Upper lobe of left lung (tissue), 4 donors: ENCODE data around the gene CYS1.

Experiments
- CTCF ChIP-seq, 6 experiments: fragments of 450-650 bp in 4 of 6; fragments of 200-600 bp in 2 of 6; sonication (generic) in 2 of 6; IDR thresholded peaks; one replicate each; pipeline ENCODE4 v1.5.1; 2016 to 2019; ENCODE audit warnings: antibody characterized with exemption in 6 of 6
- POLR2A ChIP-seq, 4 donors: fragments of 450-650 bp; IDR thresholded peaks; one replicate each; pipeline ENCODE4 v1.5.1; 2016 to 2017; ENCODE audit warnings: antibody characterized with exemption in 4 of 4, mild to moderate bottlenecking in 2 of 4
- POLR2AphosphoS5 ChIP-seq, 2 donors: sonication (generic); formaldehyde crosslinking; IDR thresholded peaks; one replicate each; pipeline ENCODE4 v1.5.1; 2017; ENCODE audit warnings: antibody characterized with exemption in 2 of 2

- TF ChIP-seq CTCF (IDR thresholded peaks at IDR 0.05) (no peak), POLR2A (IDR thresholded peaks at IDR 0.05) (no peak), POLR2AphosphoS5 (IDR thresholded peaks at IDR 0.05) (no peak)
These were observed 25.8 kb downstream of the CYS1 start for GRCh38 chr2:10054424-10054823.
